Left lung (tissue), 10 donors: Measurements from ENCODE around the gene TMEM63A. TPM values are rescaled to one million over a fixed set of nuclear protein-coding genes. Genes with fewer than 3 reads are reported as not detected.

Experiments
- ATAC-seq: fragments of 200-7000 bp; cut with Tn5 transposase; one replicate; pipeline ENCODE4 v1.9.1; 2020; ENCODE audit warnings: moderate library complexity
- DNase-seq, 4 donors: peaks; one replicate each; pipeline ENCODE4 v3.0.0-alpha.2; 2013 to 2020
- H3K27ac ChIP-seq, 2 donors: fragments of 200-600 bp; sonication (generic) in 1 of 2; one replicate each; pipeline versions ENCODE4 v1.5.0 to v1.8.0; 2020 to 2021
- H3K27me3 ChIP-seq, 2 donors: fragments of 200-600 bp; sonication (generic) in 1 of 2; one replicate each; pipeline versions ENCODE4 v1.5.0 to v1.8.0; 2020 to 2021
- H3K36me3 ChIP-seq, 2 donors: fragments of 200-600 bp; sonication (generic) in 1 of 2; one replicate each; pipeline versions ENCODE4 v1.5.0 to v1.8.0; 2020 to 2021
- H3K4me1 ChIP-seq, 2 donors: fragments of 200-600 bp; one replicate each; pipeline ENCODE4 v1.8.0; 2021
- H3K4me3 ChIP-seq, 2 donors: fragments of 200-600 bp; sonication (generic) in 1 of 2; one replicate each; pipeline versions ENCODE4 v1.5.0 to v1.8.0; 2020 to 2021; ENCODE audit warnings: mild to moderate bottlenecking in 1 of 2
- H3K9me3 ChIP-seq, 2 donors: fragments of 200-600 bp; sonication (generic) in 1 of 2; one replicate each; pipeline versions ENCODE4 v1.5.0 to v1.8.0; 2020 to 2021
- CTCF ChIP-seq, 2 donors: fragments of 200-600 bp; sonication (generic) in 1 of 2; IDR thresholded peaks; one replicate each; pipeline versions ENCODE4 v1.5.0 to v1.8.0; 2021; ENCODE audit warnings: antibody characterized with exemption in 2 of 2
- intact Hi-C, 2 donors: fragments of 100-400 bp; cut with DNase I; formaldehyde crosslinking; loops; one replicate each; pipeline versions ENCODE4 v1.11.2 to v1.14.2; 2022
- polyA plus RNA-seq, 6 donors: library from polyadenylated mRNA; unstranded; fragments of 120-200 nt; gene quantifications; one replicate each; pipeline ENCODE4 v1.2.1, GENCODE V29; 2013; ENCODE audit not compliant: insufficient read length in 6 of 6
- total RNA-seq, 2 donors: library from RNA; stranded (reverse); fragmentation: NEBNext Ultra II Directional; extraction: Animal tissue kit (Norgen Biotek cat#: 25700); gene quantifications; one replicate each; pipeline ENCODE4 v1.2.1, GENCODE V29; 2021
- donor health status: DM: no; HTN: yes; CAD: no.
- donor health status: DM: no; HTN: no; CAD: no.

TMEM63A gene
- total and polyA plus RNA-seq, 8 donors, result 77.4 to 167 (median 123) TPM

DNA sequence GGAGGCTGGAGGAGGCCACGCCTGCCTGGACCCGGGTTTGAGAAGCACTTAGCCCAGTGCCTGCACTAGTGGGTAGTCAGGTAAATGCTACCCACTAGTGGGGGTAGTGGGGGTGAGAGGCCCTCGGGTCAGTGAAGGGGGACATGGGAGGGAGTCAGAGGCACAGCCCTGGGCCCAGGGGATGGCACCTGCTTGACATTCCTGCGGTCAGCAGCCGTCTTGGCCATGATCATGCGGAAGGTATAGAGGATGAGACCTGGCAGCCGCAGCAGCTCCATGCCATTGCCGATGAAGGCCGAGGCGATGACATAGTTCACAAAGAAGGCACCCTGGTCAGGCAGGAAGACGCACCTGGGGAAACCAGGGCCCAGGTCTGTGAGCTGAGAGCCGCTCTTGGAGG, 28.7 kb downstream of the TMEM63A start:
- intact Hi-C loops, result no loop called here
- no peak overlapping the region for H3K27ac ChIP-seq

GRCh38 chr1:225852413-225853124, 29.6 kb downstream of the TMEM63A start:
- intact Hi-C loops, result no loop called here
- DNase-seq (peak in 1 of 4 donors; percentile 29), ATAC-seq (no peak)
- no peak overlapping the region for H3K27ac ChIP-seq
- H3K9me3 ChIP-seq, result no peaks in the 10 kb centered on the region
- H3K36me3 ChIP-seq, result peaks cover 0 to 96% of the 10 kb centered on the region in 2 donors
- no peak for TF ChIP-seq CTCF (IDR thresholded peaks at IDR 0.05)
- no peaks in the 10 kb centered on the region for H3K27me3 ChIP-seq
- peaks cover 4 to 35% of the 10 kb centered on the region in 2 donors for H3K4me1 ChIP-seq
- H3K4me3 ChIP-seq, result no peak overlapping the region

More for the DNA sequence above, 28.7 kb downstream of the TMEM63A start:
- H3K4me1 ChIP-seq, result peaks cover 4 to 43% of the 10 kb centered on the region in 2 donors
- no peak overlapping the region for H3K4me3 ChIP-seq
- TF ChIP-seq CTCF (IDR thresholded peaks at IDR 0.05), result no peak
- H3K36me3 ChIP-seq, result peaks cover 0 to 96% of the 10 kb centered on the region in 2 donors
- no peaks in the 10 kb centered on the region for H3K27me3 ChIP-seq
- no peak for ATAC-seq
- no peaks in the 10 kb centered on the region for H3K9me3 ChIP-seq
- peak in 1 of 4 donors; percentile 44 for DNase-seq

GRCh38 chr1:225851805-225852204, 30.4 kb downstream of the TMEM63A start:
- no peak for TF ChIP-seq CTCF (IDR thresholded peaks at IDR 0.05)
- intact Hi-C loops, result no loop called here
- no peak overlapping the region for H3K4me3 ChIP-seq
- ATAC-seq (no peak), DNase-seq (peak in 2 of 4 donors; percentile 84 to 92)
- H3K4me1 ChIP-seq, result peaks cover 4 to 33% of the 10 kb centered on the region in 2 donors
- H3K27ac ChIP-seq, result no peak overlapping the region
- no peaks in the 10 kb centered on the region for H3K27me3 ChIP-seq
- H3K36me3 ChIP-seq, result peaks cover 0 to 99% of the 10 kb centered on the region in 2 donors
- no peaks in the 10 kb centered on the region for H3K9me3 ChIP-seq

GRCh38 chr1:225850370-225850769, 31.8 kb downstream of the TMEM63A start:
- ATAC-seq (no peak), DNase-seq (no peak)
- Histone ChIP-seq H3K4me3 (no peak overlapping the region), H3K27ac (no peak overlapping the region), H3K9me3 (no peaks in the 10 kb centered on the region), H3K4me1 (peaks cover 2 to 29% of the 10 kb centered on the region in 2 donors), H3K36me3 (peaks cover 0 to 99% of the 10 kb centered on the region in 2 donors), H3K27me3 (no peaks in the 10 kb centered on the region)
- no peak for TF ChIP-seq CTCF (IDR thresholded peaks at IDR 0.05)
- intact Hi-C loops, result no loop called here

DNA sequence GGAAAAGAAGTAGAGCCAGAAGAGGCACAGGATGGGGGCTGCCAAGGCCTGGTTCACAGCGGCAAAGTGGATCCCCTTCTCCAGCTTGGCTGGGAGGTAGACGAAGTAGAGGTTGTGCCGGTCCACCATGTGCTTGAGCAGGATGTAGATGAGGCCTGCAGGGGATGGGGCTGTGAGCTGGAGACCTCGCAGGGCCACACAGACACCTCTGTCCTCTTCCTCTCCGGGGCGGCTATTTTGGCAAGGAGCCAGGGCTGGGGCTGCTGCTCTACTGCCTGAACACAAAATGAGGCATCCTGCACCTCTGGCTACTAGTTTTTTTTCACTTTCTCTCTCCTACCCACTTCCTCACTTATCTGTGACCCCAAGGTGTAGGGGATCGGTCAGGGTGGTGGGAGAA, 32.3 kb downstream of the TMEM63A start:
- DNase-seq, result peak in 1 of 4 donors; percentile 76
- Histone ChIP-seq H3K27me3 (no peaks in the 10 kb centered on the region), H3K9me3 (no peaks in the 10 kb centered on the region), H3K4me1 (peaks cover 0 to 28% of the 10 kb centered on the region in 2 donors), H3K36me3 (peaks cover 0 to 97% of the 10 kb centered on the region in 2 donors), H3K4me3 (no peak overlapping the region), H3K27ac (no peak overlapping the region)
- no peak for ATAC-seq
- intact Hi-C loops, result loop anchor here in 1 of 2 donors (10.0 kb wide), 1 partner anchor 375 kb away; no protein-coding TSS in a partner anchor
- TF ChIP-seq CTCF (IDR thresholded peaks at IDR 0.05), result no peak
